Inflammatory macrophage (primary cell): Measurements from ENCODE around the gene TBC1D22A.
"Not testable (repeated sequence)": the region's sequence is repeated elsewhere in the genome, so short reads cannot be mapped to it uniquely, and the experiment has no call there.

Experiments used
- DNase-seq, 2 donors: peaks; one replicate each; pipeline ENCODE4 v3.0.0-alpha.2; 2020 to 2022

TBC1D22A gene

DNA sequence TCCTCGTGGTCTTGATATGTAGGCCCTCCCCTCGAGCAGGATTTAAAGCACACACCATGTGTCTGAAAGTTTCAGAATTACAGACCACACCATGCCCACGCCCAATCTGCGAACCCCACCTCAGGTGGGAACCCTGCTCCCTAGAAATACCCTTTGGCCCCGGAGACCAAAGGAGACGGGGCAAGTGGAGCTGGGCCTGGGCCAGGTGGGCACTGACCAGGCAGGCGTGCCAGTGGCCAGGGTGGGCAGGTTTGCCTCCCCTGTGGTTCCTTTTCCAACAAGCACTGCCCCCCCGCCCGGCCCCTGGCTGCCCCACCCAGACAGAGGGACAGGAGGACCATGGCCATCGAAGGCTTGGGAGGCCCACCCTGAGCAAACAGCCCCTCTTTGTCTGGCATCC lies 400.4 kb downstream of the TBC1D22A start:
- no peak for DNase-seq

DNA sequence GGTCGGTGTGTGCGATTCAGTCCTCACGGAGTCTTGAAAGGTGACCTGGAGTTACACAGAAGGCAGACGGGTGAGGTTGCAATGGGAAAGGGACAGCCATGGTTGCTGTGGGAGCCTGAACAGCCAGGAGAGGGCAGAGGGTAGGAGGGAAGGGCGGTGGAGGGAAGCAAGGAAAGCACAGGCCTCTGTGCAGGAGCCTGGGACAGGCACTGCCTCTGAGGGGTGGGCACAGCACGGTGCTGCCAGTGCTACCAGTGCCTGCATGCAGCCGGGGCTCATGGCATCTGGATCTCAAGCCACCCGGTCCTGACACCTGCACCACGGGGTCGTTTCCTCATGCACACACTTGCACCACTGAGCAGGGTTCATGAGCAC lies 401.0 kb downstream of the TBC1D22A start:
- no peak for DNase-seq

- no peak for DNase-seq
These were observed 401.5 kb downstream of the TBC1D22A start for GRCh38 chr22:47163856-47164513.

DNA sequence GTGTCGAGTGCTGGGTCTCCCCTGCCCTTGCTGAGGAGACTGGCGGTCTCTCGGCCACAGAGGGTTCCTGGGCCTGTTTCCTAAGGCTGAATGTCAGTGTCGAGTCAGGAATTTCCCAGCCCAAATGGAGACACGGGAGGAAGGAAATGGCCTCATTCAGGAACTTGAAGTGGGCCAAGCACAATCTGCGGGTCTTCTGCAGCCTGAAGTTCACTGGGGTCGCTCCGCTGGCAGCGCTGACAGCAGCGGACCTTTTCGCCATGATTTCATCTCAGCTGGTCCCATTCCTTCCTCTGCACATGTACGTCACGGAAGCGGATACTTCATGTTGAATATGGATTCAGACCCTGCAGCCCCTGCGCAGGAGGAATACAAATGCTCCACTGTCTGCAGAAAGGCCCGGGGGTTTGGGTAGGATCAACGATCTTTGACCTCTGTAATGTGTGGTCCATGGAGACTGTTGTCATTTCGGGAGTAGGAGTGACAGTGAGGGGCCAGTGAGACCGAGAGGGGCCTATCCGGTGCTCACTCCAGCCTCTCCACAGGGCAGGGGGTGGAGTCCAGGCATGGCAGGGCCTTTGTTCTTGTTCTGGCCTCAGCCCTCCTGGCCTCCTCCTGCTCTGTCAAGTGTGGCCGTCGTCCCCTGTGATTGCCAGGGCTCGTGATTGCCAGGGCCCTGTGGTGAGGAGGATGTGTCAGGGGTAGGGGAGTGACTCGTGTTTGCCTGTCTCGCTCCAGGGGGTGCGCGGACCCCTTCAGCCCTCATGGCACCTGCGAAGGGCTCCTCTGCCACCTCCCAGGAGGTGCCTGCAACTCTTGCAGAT lies 402.3 kb downstream of the TBC1D22A start:
- DNase-seq: no peak

DNA sequence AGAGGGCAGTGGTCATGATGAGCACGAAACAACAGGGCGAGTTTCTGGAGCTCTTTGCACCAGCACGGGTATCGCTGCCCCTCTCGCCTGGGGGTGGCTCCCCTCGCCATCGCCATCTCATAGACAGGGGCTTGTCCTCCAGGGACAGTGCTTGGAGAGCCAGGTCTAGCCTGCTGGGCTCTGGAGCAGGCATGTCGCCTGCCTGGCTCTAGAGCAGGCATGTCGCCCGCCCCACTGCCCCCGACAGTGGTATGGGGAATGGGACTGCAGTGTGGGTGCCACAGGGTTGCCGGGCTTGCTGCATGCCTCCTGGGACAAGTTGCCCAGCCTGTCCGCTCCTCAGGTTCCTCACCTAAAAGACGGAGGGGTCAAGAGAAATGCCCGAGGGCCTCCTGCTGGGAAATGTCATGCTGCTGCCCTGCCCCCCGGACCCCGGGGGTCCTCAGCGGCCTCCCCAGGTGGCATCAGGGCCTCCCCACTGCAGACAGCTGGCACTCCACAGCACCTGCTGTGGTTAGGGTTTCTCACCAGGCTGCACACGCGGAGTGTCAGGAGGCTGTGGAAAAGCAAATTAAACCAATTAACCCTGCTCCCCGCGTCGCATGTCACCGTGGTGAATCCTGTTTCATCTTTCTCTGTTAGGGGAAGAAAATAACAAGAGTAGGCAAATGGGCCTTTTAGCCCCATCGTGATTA lies 403.0 kb downstream of the TBC1D22A start:
- DNase-seq: no peak

DNA sequence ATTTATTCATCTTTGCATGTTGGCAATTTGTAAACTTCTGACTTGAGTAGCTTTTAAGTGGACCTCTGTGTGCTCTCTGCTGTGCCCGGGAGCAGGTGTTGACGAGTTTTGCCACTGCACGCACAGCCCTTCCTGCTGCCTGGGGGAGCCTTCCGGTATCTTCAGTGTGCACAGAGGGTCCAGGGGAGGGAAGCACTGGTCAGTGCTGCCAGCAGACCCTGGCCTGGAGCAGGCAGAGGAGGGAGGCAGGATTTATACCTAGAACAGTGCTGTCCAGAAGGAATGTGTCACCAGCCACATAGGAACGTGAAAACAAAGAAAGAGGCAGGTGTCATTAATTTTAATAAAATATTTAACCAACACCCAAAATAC lies 403.6 kb downstream of the TBC1D22A start:
- no peak for DNase-seq

- no peak for DNase-seq
These were observed 404.1 kb downstream of the TBC1D22A start for GRCh38 chr22:47166446-47167016.

- DNase-seq: no peak
These were observed 404.6 kb downstream of the TBC1D22A start for GRCh38 chr22:47167056-47167455.

- DNase-seq: not testable (repeated sequence)
These were observed 405.5 kb downstream of the TBC1D22A start for GRCh38 chr22:47167921-47168320.

DNA sequence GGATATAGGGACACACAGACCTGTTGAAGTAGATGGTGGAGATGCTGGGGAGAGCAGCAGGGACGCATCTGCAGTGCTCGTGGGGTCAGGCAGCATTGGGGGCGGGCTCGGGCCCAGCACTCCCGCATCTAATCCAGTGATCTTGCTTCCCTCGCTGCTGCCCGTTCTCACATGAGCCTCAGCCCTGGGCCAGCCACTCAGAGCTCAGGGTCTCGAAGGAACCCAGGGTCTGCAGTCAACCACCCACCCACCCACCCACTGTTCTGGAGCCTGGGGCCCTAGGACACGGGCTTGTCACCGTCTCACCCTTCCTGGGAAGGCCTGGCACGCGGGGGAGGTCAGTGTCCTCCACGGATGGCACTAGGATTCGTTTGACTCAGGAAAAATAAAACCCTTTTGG lies 406.0 kb downstream of the TBC1D22A start:
- no peak for DNase-seq

- no peak for DNase-seq
These were observed 406.7 kb downstream of the TBC1D22A start for GRCh38 chr22:47168900-47169800.

GRCh38 chr22:47169801-47170140 lies 407.3 kb downstream of the TBC1D22A start:
- no peak for DNase-seq

- not testable (repeated sequence) for DNase-seq
These were observed 408.3 kb downstream of the TBC1D22A start for GRCh38 chr22:47170511-47171440.

DNA sequence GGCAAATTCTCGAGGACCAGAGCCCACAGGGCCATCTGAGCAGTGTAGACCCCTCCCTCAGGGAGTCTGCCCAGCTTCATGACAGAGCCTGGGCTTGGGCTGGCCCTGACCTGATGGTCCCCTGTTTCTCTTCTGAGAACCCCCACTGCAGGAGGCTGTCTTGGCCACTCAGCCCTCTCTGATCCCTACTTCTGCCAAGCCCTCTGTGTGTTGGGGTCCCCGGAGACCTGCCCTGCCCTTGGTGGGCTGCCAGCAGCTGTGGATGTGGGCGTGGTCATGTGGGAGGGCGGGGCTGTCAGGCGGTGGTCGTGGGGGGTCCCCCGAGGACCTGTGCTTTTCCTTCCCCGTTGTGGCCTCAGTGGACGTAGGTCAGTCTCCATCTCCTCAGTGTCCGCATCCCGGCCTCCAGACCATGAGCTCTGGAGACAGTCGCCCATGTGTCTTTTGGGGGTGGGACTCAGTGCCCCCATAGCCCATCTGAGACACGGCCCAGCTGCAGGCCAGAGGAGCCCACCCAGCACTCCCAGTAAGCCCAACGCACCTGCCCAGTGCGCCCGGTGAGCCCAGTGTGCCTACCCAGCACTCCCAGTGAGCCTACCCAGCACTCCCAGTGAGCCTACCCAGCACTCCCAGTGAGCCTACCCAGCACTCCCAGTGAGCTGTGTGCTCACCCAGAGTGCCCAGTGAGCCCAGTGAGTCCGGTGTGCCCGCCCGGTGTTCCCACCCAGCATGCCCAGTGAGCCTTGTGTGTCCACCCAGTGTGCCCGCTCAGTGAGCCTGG lies 409.2 kb downstream of the TBC1D22A start:
- DNase-seq: no peak

GRCh38 chr22:47172771-47173534 lies 410.5 kb downstream of the TBC1D22A start:
- DNase-seq: no peak

- DNase-seq: no peak
These were observed 411.1 kb downstream of the TBC1D22A start for GRCh38 chr22:47173535-47174021.

- DNase-seq: no peak
These were observed 411.6 kb downstream of the TBC1D22A start for GRCh38 chr22:47174096-47174495.

DNA sequence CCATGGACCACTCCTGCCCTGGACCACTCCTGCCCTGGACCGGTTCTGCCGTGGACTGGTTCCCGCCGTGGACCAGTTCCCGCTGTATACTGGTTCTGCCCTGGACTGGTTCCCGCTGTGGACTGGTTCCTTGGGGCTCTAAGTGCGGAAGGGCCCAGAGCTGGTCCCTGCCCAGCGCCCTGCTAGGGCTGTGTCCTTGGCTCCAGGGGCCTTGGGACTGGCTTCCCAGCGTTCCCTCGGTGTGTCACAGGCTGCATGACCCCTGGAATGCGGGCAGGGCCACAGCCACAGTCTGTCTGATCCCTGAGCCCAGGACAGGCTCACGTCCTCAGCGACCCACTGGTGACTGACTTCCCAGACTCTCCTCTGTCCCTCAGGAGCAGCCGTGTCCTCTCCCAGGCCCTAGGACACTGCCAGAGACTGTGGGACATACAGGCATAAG lies 412.2 kb downstream of the TBC1D22A start:
- no peak for DNase-seq
